ENCODE data around the gene ARMC3. TPM values are rescaled to one million over a fixed set of nuclear protein-coding genes. Genes with fewer than 3 reads are reported as not detected.
A peak's percentile ranks its signal among the peaks of the same experiment; 100 is the strongest.

The ARMC3 gene
- total RNA-seq, 1 experiment from 2014 or later, result 0.28 TPM

GRCh38 chr10:23055424-23056185, 127.8 kb downstream of the ARMC3 start (continued):
- TF ChIP-seq AFF4 (CRISPR knock-in tag; IDR thresholded peaks at IDR 0.05; ENCODE audit: borderline replicate concordance), result no peak

- ChIA-PET POLR2A (interaction anchor here (0.6 to 1.6 kb wide), 2 partner anchors 10 to 896 kb away, joined by 3 to 4 read pairs; no protein-coding TSS in a partner anchor), CTCF (interaction anchor here (0.6 to 1.6 kb wide), 2 partner anchors 20 to 775 kb away, joined by 3 to 5 read pairs; no protein-coding TSS in a partner anchor)
- peak overlapping the region; percentile 89 for H3K27ac Mint-ChIP-seq
- peaks cover 24% of the 10 kb centered on the region for H3K9me3 Mint-ChIP-seq
- peaks cover 24% of the 10 kb centered on the region for H3K36me3 Mint-ChIP-seq
- H3K27me3 Mint-ChIP-seq (ENCODE audit: low read depth), result peaks cover 5% of the 10 kb centered on the region; the same call in 1 of the 2 replicates
- DNase-seq (ENCODE audit: low spot score) (no peak), ATAC-seq (no peak)
- no peak for TF ChIP-seq ARID4B (CRISPR knock-in tag; IDR thresholded peaks at IDR 0.05; ENCODE audit: borderline replicate concordance)
- no peak for TF ChIP-seq STAT6 (CRISPR knock-in tag; conservative IDR thresholded peaks at IDR 0.05; ENCODE audit: low read depth)
- TF ChIP-seq FOXP4 (CRISPR knock-in tag; IDR thresholded peaks at IDR 0.05), result 0 out of 2 replicates have a peak, but pooled peaks have one; percentile 3
- no peak for TF ChIP-seq ZNF423 (CRISPR knock-in tag; IDR thresholded peaks at IDR 0.05)
- no peak for TF ChIP-seq CDX4 (CRISPR knock-in tag; IDR thresholded peaks at IDR 0.05; ENCODE audit: borderline replicate concordance)
- no peak for TF ChIP-seq JAZF1 (CRISPR knock-in tag; IDR thresholded peaks at IDR 0.05)
- TF ChIP-seq JUN (CRISPR knock-in tag; IDR thresholded peaks at IDR 0.05), result no peak
- H3K4me3 Mint-ChIP-seq, result peak overlapping the region; percentile 9
- peaks cover 73% of the 10 kb centered on the region for H3K4me1 Mint-ChIP-seq
Observed at GRCh38 chr10:23056186-23056579, 128.3 kb downstream of the ARMC3 start.
